Stomach (tissue), 9 donors: Measurements from ENCODE around the gene CALY. TPM values are rescaled to one million over a fixed set of nuclear protein-coding genes. Genes with fewer than 3 reads are reported as not detected.

Experiments
- DNase-seq, 2 donors: peaks; one replicate each; pipeline versions ENCODE4 v3.0.0 to v3.0.0-alpha.2; 2013 to 2019
- H3K27ac ChIP-seq, 5 donors: fragments of 200-600 bp in 4 of 5; sonication (generic) in 4 of 5; one replicate each; pipeline ENCODE4 v1.5.1; 2013 to 2019; ENCODE audit warnings: mild to moderate bottlenecking in 1 of 5, moderate library complexity in 1 of 5
- H3K27me3 ChIP-seq, 3 donors: fragments of 200-600 bp; sonication (generic); one replicate each; pipeline ENCODE4 v1.5.1; 2017 to 2019; ENCODE audit warnings: mixed run types in 1 of 3
- H3K36me3 ChIP-seq, 4 donors: fragments of 200-600 bp; sonication (generic); 1 replicate in 3 of 4; 2 replicates in 1 of 4; pipeline ENCODE4 v1.5.1; 2016 to 2019
- H3K4me1 ChIP-seq, 4 donors: fragments of 200-600 bp; sonication (generic); one replicate each; pipeline ENCODE4 v1.5.1; 2016 to 2019
- H3K4me3 ChIP-seq, 4 donors: fragments of 200-600 bp; sonication (generic) in 3 of 4; one replicate each; pipeline ENCODE4 v1.5.1; 2016 to 2019; ENCODE audit warnings: mild to moderate bottlenecking in 1 of 4
- H3K9me3 ChIP-seq, 4 donors: fragments of 200-600 bp; sonication (generic); one replicate each; pipeline ENCODE4 v1.5.1; 2016 to 2019
- CTCF ChIP-seq, 7 experiments: fragments of 450-650 bp in 4 of 7; fragments of 200-600 bp in 3 of 7; sonication (generic) in 3 of 7; IDR thresholded peaks; one replicate each; pipeline ENCODE4 v1.5.1; 2016 to 2019; ENCODE audit warnings: antibody characterized with exemption in 7 of 7, control low read depth in 2 of 7, mild to moderate bottlenecking in 1 of 7
- EP300 ChIP-seq: sonication (generic); formaldehyde crosslinking; IDR thresholded peaks from one replicate; pipeline ENCODE4 v1.6.1; 2017; ENCODE audit warnings: antibody characterized with exemption
- POLR2A ChIP-seq, 4 donors: fragments of 450-650 bp; IDR thresholded peaks; one replicate each; pipeline ENCODE4 v1.6.1; 2016; ENCODE audit warnings: antibody characterized with exemption in 4 of 4, control low read depth in 2 of 4, mild to moderate bottlenecking in 1 of 4, moderate library complexity in 1 of 4
- POLR2AphosphoS5 ChIP-seq, 3 donors: sonication (generic); formaldehyde crosslinking; IDR thresholded peaks; one replicate each; pipeline ENCODE4 v1.6.1; 2016; ENCODE audit warnings: antibody characterized with exemption in 3 of 3
- WGBS, 5 donors: extraction: QIAGEN DNeasy Blood & Tissue Kit in 3 of 5; methylation state at CpG; one replicate each; pipeline versions ENCODE4 v1.1.5 to v1.1.7; 2013 to 2018; 5-methylcytosine and 5-hydroxymethylcytosine counted together
- intact Hi-C: fragments of 100-400 bp; cut with DNase I; formaldehyde crosslinking; loops from one replicate; pipeline ENCODE4 v1.15.1; 2023; ENCODE audit warnings: low total_unique reads
- polyA plus RNA-seq, 3 donors: library from polyadenylated mRNA; stranded (reverse); fragments of 200-250 nt; gene quantifications; one replicate each; pipeline ENCODE4 v1.2.3, GENCODE V29; 2013
- total RNA-seq, 5 donors: library from RNA; depleted of rRNA; stranded (reverse); fragments of >200 nt; gene quantifications; one replicate each; pipeline versions ENCODE4 v1.1.0 to v1.2.3, GENCODE V29; 2014 to 2016
- donor health status: healthy with polysubstance abuse.
- donor health status: Bipolar disorder and iron deficiency.
- donor health status: healthy.

The CALY gene
- total and polyA plus RNA-seq, 8 donors: 0.44 to 2.6 (median 1.4) TPM; not detected in 4

- Histone ChIP-seq H3K9me3 (no peaks in the 10 kb centered on the region), H3K4me3 (no peak overlapping the region), H3K4me1 (peaks cover 7 to 41% (median 28%) of the 10 kb centered on the region in 4 donors), H3K27me3 (no peaks in the 10 kb centered on the region), H3K27ac (no peak overlapping the region), H3K36me3 (peaks cover 41 to 63% (median 62%) of the 10 kb centered on the region in 4 donors)
- TF ChIP-seq CTCF (IDR thresholded peaks at IDR 0.05) (no peak), EP300 (no peak), POLR2A (IDR thresholded peaks at IDR 0.05) (no peak), POLR2AphosphoS5 (IDR thresholded peaks at IDR 0.05) (no peak)
- intact Hi-C loops: no loop called here
- no peak for DNase-seq
- 97 to 99% (median 98%) methylated on average over 12 to 14 of the region's 14 CpGs for WGBS, 5 donors
Observed at GRCh38 chr10:133302230-133302629, 34.5 kb downstream of the CALY start.

- peaks cover 66 to 87% (median 86%) of the 10 kb centered on the region in 4 donors for H3K36me3 ChIP-seq
- DNase-seq: no peak
- H3K4me1 ChIP-seq: peaks cover 0 to 17% (median 7%) of the 10 kb centered on the region in 4 donors
- H3K9me3 ChIP-seq: no peaks in the 10 kb centered on the region
- H3K4me3 ChIP-seq: no peak overlapping the region
- intact Hi-C loops: no loop called here
- H3K27ac ChIP-seq: no peak overlapping the region
- H3K27me3 ChIP-seq: no peaks in the 10 kb centered on the region
- TF ChIP-seq POLR2A (IDR thresholded peaks at IDR 0.05): no peak
- TF ChIP-seq POLR2AphosphoS5 (IDR thresholded peaks at IDR 0.05): no peak
- TF ChIP-seq CTCF (IDR thresholded peaks at IDR 0.05): no peak
- no peak for TF ChIP-seq EP300
- WGBS, 5 donors: 92 to 97% (median 93%) methylated on average over 14 of the region's 14 CpGs
Observed at GRCh38 chr10:133299738-133300137, 37.0 kb downstream of the CALY start.

GRCh38 chr10:133299224-133299623 is 37.5 kb downstream of the CALY start:
- Histone ChIP-seq H3K27me3 (no peaks in the 10 kb centered on the region), H3K4me3 (no peak overlapping the region), H3K9me3 (no peaks in the 10 kb centered on the region), H3K27ac (no peak overlapping the region), H3K4me1 (peaks cover 0 to 11% (median 5%) of the 10 kb centered on the region in 4 donors), H3K36me3 (peaks cover 71 to 92% (median 91%) of the 10 kb centered on the region in 4 donors)
- 91 to 96% (median 92%) methylated on average over 7 to 10 of the region's 10 CpGs for WGBS, 5 donors
- TF ChIP-seq CTCF (IDR thresholded peaks at IDR 0.05): no peak
- no peak for TF ChIP-seq POLR2AphosphoS5 (IDR thresholded peaks at IDR 0.05)
- no peak for TF ChIP-seq POLR2A (IDR thresholded peaks at IDR 0.05)
- no peak for TF ChIP-seq EP300
- intact Hi-C loops: no loop called here
- DNase-seq: no peak

- WGBS, 5 donors: 92 to 97% (median 94%) methylated on average over 12 to 14 of the region's 14 CpGs
- no peak for TF ChIP-seq POLR2AphosphoS5 (IDR thresholded peaks at IDR 0.05)
- peaks cover 78 to 99% (median 98%) of the 10 kb centered on the region in 4 donors for H3K36me3 ChIP-seq
- no peaks in the 10 kb centered on the region for H3K27me3 ChIP-seq
- H3K9me3 ChIP-seq: no peaks in the 10 kb centered on the region
- no peak for DNase-seq
- no peak overlapping the region for H3K4me3 ChIP-seq
- intact Hi-C loops: no loop called here
- H3K27ac ChIP-seq: no peak overlapping the region
- H3K4me1 ChIP-seq: peaks cover 0 to 9% (median 2%) of the 10 kb centered on the region in 4 donors
Observed at GRCh38 chr10:133298466-133298865, 38.2 kb downstream of the CALY start.

- no peak for DNase-seq
- 91 to 97% (median 96%) methylated on average over 10 of the region's 10 CpGs for WGBS, 5 donors
- intact Hi-C loops: no loop called here
Observed at GRCh38 chr10:133297504-133297903, 39.2 kb downstream of the CALY start.

More at GRCh38 chr10:133297504-133297903, 39.2 kb downstream of the CALY start:
- no peak overlapping the region for H3K27ac ChIP-seq
- peaks cover 0 to 15% (median 0%) of the 10 kb centered on the region in 4 donors for H3K4me1 ChIP-seq
- no peak for TF ChIP-seq POLR2A (IDR thresholded peaks at IDR 0.05)
- TF ChIP-seq CTCF (IDR thresholded peaks at IDR 0.05): no peak
- no peak for TF ChIP-seq POLR2AphosphoS5 (IDR thresholded peaks at IDR 0.05)
- no peak for TF ChIP-seq EP300
- no peaks in the 10 kb centered on the region for H3K27me3 ChIP-seq
- peaks cover 88 to 100% (median 99%) of the 10 kb centered on the region in 4 donors for H3K36me3 ChIP-seq
- H3K4me3 ChIP-seq: no peak overlapping the region
- no peaks in the 10 kb centered on the region for H3K9me3 ChIP-seq
